ENCODE data around the gene KCNH1. TPM values are rescaled to one million over a fixed set of nuclear protein-coding genes. Genes with fewer than 3 reads are reported as not detected.

The KCNH1 gene
- total RNA-seq, 2 experiments from 2014 or later = not detected

DNA sequence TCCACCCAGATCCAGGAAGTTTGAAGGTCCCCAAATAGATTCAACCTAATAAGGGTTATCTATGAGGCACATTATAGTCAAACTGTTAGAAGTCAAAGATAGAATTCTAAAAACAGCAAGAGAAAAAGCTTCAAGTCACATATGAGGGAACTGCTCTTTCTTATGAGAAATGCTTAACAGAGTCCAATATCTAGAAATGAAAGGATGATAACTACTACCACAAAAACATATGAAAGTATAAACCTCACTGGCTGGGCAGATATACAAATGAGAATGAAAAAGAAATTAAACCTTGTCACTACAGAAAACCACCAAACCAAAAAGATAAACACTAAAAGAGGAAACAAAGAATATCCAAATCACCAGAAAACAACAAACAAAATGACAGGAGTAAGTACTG, 201.8 kb downstream of the KCNH1 start:
- no peaks in the 10 kb centered on the region for H3K36me3 Mint-ChIP-seq
- no peak for DNase-seq
- H3K27ac Mint-ChIP-seq = no peak overlapping the region
- ChIA-PET CTCF (no interaction called here), POLR2A (no interaction called here)
- H3K4me3 Mint-ChIP-seq = no peak overlapping the region
- peaks cover 2% of the 10 kb centered on the region for H3K27me3 Mint-ChIP-seq
- H3K4me1 Mint-ChIP-seq (ENCODE audit: low read depth) = no peaks in the 10 kb centered on the region
- intact Hi-C loops (cut with micrococcal nuclease) = no loop called here
- H3K9me3 Mint-ChIP-seq = peaks cover 6% of the 10 kb centered on the region

DNA sequence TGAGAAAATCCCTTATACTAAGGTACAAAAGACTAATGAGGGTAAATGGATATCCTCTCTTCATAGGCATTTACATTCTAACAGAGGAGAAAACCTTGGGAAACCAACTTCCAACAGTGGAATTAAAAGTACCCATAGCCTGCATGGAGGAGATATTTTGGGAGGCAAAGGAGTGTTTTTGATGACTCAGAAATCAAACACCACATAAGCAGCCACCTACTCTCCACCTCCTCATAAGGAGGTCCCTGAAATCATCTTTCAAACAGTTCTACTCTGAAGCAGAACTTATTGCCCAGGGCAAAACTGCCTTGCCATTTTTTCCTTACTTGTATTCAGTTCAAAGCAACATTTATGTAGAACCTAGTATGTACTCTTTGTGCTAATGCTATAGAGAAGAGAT, 211.3 kb downstream of the KCNH1 start:
- ChIA-PET POLR2A (no interaction called here), CTCF (no interaction called here)
- H3K4me3 Mint-ChIP-seq = no peak overlapping the region
- peaks cover 11% of the 10 kb centered on the region for H3K27me3 Mint-ChIP-seq
- H3K36me3 Mint-ChIP-seq = peaks cover 4% of the 10 kb centered on the region
- H3K27ac Mint-ChIP-seq = no peak overlapping the region
- H3K9me3 Mint-ChIP-seq = peaks cover 15% of the 10 kb centered on the region
- intact Hi-C loops (cut with micrococcal nuclease) = no loop called here
- no peak for DNase-seq
- H3K4me1 Mint-ChIP-seq (ENCODE audit: low read depth) = no peaks in the 10 kb centered on the region

DNA sequence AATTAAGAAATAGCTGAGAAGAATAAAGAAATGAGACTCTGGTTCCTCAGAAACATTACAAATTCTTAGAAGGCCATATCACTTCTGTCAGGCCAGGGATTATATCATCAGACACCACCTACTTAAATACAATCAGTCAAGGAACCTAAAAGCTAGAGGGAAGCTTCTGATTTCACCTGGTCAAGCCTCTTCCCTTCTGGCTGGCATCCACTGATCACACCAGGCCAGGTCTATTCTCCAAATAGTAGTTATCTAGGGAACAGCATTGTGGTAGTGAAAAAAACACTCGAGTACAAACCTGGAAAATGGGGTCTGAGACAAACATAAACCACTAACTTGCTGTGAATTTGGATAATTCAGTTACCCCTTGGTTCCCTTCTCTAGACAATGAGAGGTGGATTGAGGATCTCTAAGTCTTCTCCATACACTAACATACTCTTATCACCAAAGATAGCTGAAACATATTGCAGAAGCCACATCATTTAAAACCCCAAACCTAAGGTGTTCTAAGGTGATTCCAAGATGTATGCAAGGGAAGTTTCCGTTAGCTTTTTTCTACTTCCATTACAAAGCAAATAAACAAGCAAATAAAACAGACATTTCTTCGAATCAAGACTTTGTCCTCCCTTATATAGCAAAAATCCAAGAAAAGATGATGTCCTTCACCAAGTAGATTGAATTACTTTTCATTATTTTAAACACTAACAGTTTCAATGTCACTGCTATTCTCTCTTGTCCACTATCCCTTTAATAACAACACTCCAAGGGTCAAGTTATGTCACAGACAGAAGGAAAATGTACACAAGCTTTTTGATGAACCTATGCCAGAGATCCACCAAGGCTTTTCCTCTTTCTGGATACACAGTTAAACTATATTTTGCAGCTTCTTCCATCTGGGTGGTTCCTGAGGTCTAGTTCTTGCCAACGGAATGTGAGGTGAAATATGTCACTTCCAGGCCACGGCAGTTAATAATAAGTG, 212.9 kb downstream of the KCNH1 start:
- Mint-ChIP-seq H3K27ac (no peak overlapping the region), H3K36me3 (no peaks in the 10 kb centered on the region), H3K4me3 (no peak overlapping the region), H3K9me3 (no peaks in the 10 kb centered on the region), H3K27me3 (peaks cover 5% of the 10 kb centered on the region), H3K4me1 (ENCODE audit: low read depth) (no peaks in the 10 kb centered on the region)
- DNase-seq = no peak
- POLR2A ChIA-PET = no interaction called here
- CTCF ChIA-PET = no interaction called here
- intact Hi-C loops (cut with micrococcal nuclease) = no loop called here

DNA sequence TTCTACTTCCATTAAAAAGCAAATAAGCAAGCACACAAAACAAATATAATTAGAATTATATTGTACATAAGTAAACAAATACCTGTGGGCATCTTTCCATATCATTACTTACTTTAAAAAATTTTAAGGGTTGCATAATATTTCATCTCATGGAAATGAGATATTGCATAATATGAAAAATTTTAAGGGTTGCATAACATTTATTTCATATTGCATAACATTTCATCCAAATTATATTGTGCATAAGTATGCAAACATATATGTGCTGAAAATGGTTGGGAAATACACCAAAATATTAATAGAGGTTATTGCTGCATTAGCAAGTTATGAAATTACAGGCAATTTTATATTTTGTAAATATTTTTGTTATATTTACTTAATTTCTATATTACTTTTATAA, 213.7 kb downstream of the KCNH1 start:
- Mint-ChIP-seq H3K27me3 (peaks cover 7% of the 10 kb centered on the region), H3K4me3 (no peak overlapping the region), H3K9me3 (no peaks in the 10 kb centered on the region), H3K36me3 (no peaks in the 10 kb centered on the region), H3K27ac (no peak overlapping the region), H3K4me1 (ENCODE audit: low read depth) (no peaks in the 10 kb centered on the region)
- DNase-seq = no peak
- POLR2A ChIA-PET = no interaction called here
- intact Hi-C loops (cut with micrococcal nuclease) = no loop called here
- CTCF ChIA-PET = no interaction called here

DNA sequence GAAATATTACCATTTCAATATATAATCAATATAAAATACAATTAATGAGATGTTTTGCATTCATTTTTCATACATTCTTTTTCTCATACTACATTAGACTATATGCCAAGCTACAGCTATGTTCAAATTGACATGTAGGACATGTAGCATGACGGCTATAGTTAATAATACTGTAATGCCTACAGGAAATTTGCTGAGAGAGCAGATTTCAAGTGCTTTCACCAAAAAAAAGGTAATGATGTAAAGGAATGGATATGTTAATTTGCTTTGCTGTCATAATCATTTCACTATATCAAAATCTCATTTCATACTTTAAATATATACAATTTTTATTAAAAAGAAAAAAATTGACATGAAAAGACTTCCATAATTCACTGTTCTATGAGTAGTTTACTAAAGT, 215.1 kb downstream of the KCNH1 start:
- H3K4me3 Mint-ChIP-seq = no peak overlapping the region
- no peaks in the 10 kb centered on the region for H3K9me3 Mint-ChIP-seq
- POLR2A ChIA-PET = no interaction called here
- H3K27me3 Mint-ChIP-seq = peaks cover 9% of the 10 kb centered on the region
- H3K27ac Mint-ChIP-seq = no peak overlapping the region
- no peak for DNase-seq
- no peaks in the 10 kb centered on the region for H3K4me1 Mint-ChIP-seq (ENCODE audit: low read depth)
- H3K36me3 Mint-ChIP-seq = no peaks in the 10 kb centered on the region
- CTCF ChIA-PET = interaction anchor here (0.6 kb wide), 1 partner anchor 230 kb away, joined by 3 read pairs; no protein-coding TSS in a partner anchor
- intact Hi-C loops (cut with micrococcal nuclease) = no loop called here

DNA sequence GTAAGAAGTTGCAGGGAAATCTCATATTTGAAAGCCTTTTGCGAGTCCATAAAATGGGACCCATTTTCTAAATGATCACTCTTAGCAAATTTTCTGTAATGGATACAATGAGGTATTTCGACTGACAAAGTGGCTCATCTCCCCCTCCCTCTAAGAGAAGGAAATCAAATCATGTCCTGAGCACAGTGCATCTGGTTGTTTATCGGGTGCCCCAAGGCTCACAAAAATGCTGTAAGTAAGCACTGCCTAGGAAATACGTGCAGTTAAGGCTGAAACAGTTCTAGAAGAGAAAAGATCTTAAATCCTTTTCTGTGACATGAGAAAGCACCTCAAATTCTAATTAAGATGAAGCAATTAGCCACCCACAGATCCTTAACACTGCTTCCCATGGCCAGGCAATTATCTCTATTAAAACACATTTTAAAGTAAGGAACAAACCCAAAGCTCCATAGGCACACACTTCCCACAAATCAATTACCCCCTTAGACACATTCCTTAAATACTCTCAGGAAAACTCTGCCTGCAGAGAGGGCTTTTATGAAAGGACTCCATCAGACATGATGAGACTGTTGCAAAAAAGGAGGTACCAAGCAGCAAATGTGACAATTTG, 216.3 kb downstream of the KCNH1 start:
- intact Hi-C loops (cut with micrococcal nuclease) = no loop called here
- no peaks in the 10 kb centered on the region for H3K4me1 Mint-ChIP-seq (ENCODE audit: low read depth)
- DNase-seq = no peak
- peaks cover 3% of the 10 kb centered on the region for H3K27me3 Mint-ChIP-seq
- no peak overlapping the region for H3K4me3 Mint-ChIP-seq
- CTCF ChIA-PET = no interaction called here
- H3K27ac Mint-ChIP-seq = no peak overlapping the region
- POLR2A ChIA-PET = no interaction called here
- no peaks in the 10 kb centered on the region for H3K36me3 Mint-ChIP-seq
- H3K9me3 Mint-ChIP-seq = no peaks in the 10 kb centered on the region

DNA sequence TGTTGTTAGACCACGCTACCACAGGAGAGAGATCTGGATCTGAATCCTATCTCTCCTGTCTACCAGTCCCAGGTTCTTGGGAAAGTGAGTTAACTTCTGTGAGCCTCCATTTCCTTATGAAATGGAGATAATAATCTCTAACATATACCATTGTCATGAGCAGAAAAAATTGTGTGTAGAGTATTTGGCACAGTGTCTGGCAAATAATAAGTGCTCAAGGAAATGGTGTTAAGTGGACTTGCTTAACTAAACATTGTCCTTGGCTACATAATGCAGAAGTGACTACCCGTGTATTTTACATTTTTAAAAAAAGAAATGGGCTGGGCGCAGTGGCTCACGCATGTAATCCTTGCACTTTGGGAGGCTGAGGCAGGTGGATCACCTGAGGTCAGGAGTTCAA, 217.4 kb downstream of the KCNH1 start:
- POLR2A ChIA-PET = no interaction called here
- CTCF ChIA-PET = no interaction called here
- H3K4me3 Mint-ChIP-seq = no peak overlapping the region
- H3K9me3 Mint-ChIP-seq = no peaks in the 10 kb centered on the region
- H3K27ac Mint-ChIP-seq = no peak overlapping the region
- intact Hi-C loops (cut with micrococcal nuclease) = no loop called here
- peaks cover 3% of the 10 kb centered on the region for H3K27me3 Mint-ChIP-seq
- no peaks in the 10 kb centered on the region for H3K4me1 Mint-ChIP-seq (ENCODE audit: low read depth)
- no peaks in the 10 kb centered on the region for H3K36me3 Mint-ChIP-seq
- no peak for DNase-seq

DNA sequence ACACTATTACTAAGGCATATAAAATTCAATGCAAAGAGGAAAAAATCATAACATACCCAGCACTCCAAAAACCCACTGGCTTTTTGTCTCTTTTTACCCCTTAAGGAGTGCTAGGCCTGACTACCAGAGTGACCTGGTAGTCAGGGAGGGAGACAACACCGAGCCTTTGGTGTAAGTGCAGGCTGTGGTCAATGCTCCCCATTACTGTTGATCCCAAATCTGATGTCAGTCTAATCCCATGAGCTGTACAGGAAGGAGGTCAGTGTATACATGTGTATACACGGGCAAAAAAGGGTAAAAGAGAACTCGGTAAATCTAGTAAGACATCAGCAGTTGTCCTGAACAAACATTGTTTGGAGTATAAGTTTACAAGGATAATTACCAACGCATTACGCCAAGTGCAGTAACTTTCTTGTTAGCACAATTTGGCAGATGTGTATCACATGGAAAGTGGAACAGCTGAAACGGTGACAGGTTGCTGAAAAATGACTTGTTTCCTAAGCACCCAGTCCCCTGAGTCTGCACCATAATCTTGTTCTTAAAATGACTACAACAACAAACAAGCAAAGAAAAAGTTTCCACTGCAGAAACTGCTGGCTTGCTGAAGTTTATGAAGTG, 217.9 kb downstream of the KCNH1 start:
- Mint-ChIP-seq H3K36me3 (no peaks in the 10 kb centered on the region), H3K27ac (no peak overlapping the region), H3K9me3 (no peaks in the 10 kb centered on the region), H3K27me3 (peaks cover 3% of the 10 kb centered on the region), H3K4me3 (no peak overlapping the region), H3K4me1 (ENCODE audit: low read depth) (no peaks in the 10 kb centered on the region)
- ChIA-PET POLR2A (no interaction called here), CTCF (no interaction called here)
- DNase-seq = no peak
- intact Hi-C loops (cut with micrococcal nuclease) = no loop called here

DNA sequence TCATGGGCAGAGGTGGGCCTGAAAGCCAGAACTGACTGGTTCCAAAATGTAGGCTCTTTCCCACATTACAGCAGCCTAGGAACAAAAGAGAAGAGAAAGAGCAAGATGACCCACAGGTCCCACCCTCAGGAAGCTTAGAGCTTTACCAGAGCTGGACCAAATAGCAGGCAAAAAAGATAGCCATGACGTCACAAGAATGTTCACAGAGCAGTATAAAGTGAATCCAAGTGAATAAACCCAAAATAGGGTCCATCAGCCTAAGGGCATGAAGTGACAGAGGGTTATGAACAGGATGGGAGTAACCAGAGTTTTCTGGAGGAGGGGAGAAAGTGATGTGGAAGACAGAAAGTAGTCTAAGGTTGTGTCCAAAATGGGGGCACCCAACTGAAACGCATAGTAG, 221.2 kb downstream of the KCNH1 start:
- intact Hi-C loops (cut with micrococcal nuclease) = no loop called here
- CTCF ChIA-PET = no interaction called here
- Mint-ChIP-seq H3K4me1 (ENCODE audit: low read depth) (no peaks in the 10 kb centered on the region), H3K36me3 (no peaks in the 10 kb centered on the region), H3K27me3 (peaks cover 10% of the 10 kb centered on the region), H3K9me3 (no peaks in the 10 kb centered on the region), H3K27ac (no peak overlapping the region), H3K4me3 (no peak overlapping the region)
- POLR2A ChIA-PET = interaction anchor here (0.5 kb wide), 1 partner anchor 944 kb away, joined by 3 read pairs; no protein-coding TSS in a partner anchor
- no peak for DNase-seq

DNA sequence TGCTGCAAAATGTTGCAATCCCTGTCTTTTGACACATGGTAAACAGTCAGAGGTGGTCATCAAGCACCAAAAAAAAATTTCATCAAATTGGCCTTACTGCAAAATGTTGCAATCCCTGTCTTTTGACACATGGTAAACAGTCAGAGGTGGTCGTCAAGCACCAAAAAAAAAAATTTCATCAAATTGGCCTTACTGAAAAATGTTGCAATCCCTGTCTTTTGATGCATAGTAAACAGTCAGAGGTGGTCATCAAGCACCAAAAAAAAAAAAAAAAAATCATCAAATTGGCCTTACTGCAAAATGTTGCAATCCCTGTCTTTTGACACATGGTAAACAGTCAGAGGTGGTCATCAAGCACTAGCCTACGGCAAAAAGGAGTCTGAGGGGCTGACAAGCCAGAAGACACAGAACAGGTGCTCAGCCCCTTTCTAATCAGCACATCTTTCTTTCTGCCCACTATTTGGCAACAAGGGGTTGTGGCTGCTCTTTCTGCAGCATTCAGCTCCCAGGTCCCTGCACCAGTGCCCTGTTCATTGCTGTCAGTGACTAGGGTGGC, 223.8 kb downstream of the KCNH1 start:
- no peaks in the 10 kb centered on the region for H3K36me3 Mint-ChIP-seq
- H3K27ac Mint-ChIP-seq = no peak overlapping the region
- ChIA-PET CTCF (no interaction called here), POLR2A (no interaction called here)
- no peak for DNase-seq
- peaks cover 16% of the 10 kb centered on the region for H3K27me3 Mint-ChIP-seq
- H3K4me3 Mint-ChIP-seq = no peak overlapping the region
- intact Hi-C loops (cut with micrococcal nuclease) = no loop called here
- no peaks in the 10 kb centered on the region for H3K9me3 Mint-ChIP-seq
- no peaks in the 10 kb centered on the region for H3K4me1 Mint-ChIP-seq (ENCODE audit: low read depth)

DNA sequence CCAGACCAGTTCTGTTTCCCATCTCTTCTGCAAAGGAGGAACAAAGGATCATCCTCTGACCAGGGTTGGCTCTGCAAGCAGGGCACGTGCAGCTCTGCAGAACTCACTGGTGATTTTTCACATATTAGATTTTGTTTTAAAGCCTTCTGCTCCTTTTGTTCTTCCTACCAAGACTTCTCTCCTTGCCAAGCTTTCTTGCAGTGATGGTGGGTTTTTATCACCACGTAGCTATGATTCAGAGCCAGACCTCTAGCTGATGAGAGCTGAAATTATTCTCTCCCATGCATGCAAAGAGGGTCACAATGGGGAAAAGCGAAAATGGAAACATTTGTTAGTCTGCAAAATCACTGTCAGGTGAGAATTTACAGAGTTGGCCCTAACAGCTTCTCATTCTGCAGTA, 225.2 kb downstream of the KCNH1 start:
- no peaks in the 10 kb centered on the region for H3K9me3 Mint-ChIP-seq
- H3K27ac Mint-ChIP-seq = no peak overlapping the region
- H3K27me3 Mint-ChIP-seq = peaks cover 19% of the 10 kb centered on the region
- DNase-seq = no peak
- CTCF ChIA-PET = no interaction called here
- intact Hi-C loops (cut with micrococcal nuclease) = no loop called here
- no peaks in the 10 kb centered on the region for H3K4me1 Mint-ChIP-seq (ENCODE audit: low read depth)
- H3K36me3 Mint-ChIP-seq = no peaks in the 10 kb centered on the region
- POLR2A ChIA-PET = no interaction called here
- H3K4me3 Mint-ChIP-seq = no peak overlapping the region

DNA sequence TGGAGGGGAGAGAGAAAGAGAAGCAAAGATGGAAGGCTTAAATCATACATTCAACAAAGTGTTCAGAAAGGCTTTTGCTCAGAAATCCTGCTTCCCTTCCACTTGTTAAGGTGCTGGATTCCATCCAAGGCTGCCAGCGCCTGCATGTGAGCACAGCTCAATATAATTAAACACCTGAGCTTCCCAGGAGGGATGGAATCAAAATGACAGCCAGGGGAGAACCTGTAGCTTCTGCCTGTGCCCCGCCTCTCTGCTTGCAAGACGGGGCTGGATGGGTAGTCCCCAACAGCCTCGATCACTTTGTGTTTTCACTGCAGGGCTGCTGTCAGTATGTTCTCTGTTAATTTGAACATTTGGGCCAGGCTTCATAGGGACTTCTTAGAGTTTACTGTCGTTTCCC, 225.7 kb downstream of the KCNH1 start:
- Mint-ChIP-seq H3K4me1 (ENCODE audit: low read depth) (no peaks in the 10 kb centered on the region), H3K4me3 (no peak overlapping the region), H3K9me3 (no peaks in the 10 kb centered on the region), H3K27me3 (peaks cover 19% of the 10 kb centered on the region), H3K36me3 (no peaks in the 10 kb centered on the region), H3K27ac (no peak overlapping the region)
- CTCF ChIA-PET = no interaction called here
- no peak for DNase-seq
- intact Hi-C loops (cut with micrococcal nuclease) = no loop called here
- POLR2A ChIA-PET = no interaction called here
